HCT116 (cell line): ENCODE data around the gene XKR3. TPM values are rescaled to one million over a fixed set of nuclear protein-coding genes. Genes with fewer than 3 reads are reported as not detected.

Experiments used
- ATAC-seq: fragments of 200-7000 bp; cut with Tn5 transposase; 2 replicates; pipeline ENCODE4 v1.9.1; 2020; ENCODE audit warnings: mild to moderate bottlenecking, moderate library complexity
- BruUV-seq: library from RNA; stranded (reverse); fragments of 400-500 nt; replicated peaks from 2 replicates; lab custom pipeline; 2021; lab: Mats Ljungman, UMichigan
- CTCF ChIA-PET: fragments of 300-600 bp; sonication (Branson Sonifier 250); formaldehyde crosslinking; loops from one replicate; lab custom pipeline; 2021; ENCODE audit warnings: antibody characterized with exemption; lab: Charles Lee
- POLR2A ChIA-PET: fragments of 300-600, 350-600 bp; sonication (Branson Sonifier 250); formaldehyde crosslinking; loops from one replicate; lab custom pipeline; 2021; ENCODE audit warnings: antibody characterized with exemption; lab: Charles Lee
- RAD21 ChIA-PET, 2 experiments: fragments of 300-600 bp; sonication (Branson Sonifier 250); formaldehyde crosslinking; loops; one replicate each; lab custom pipeline; 2023; ENCODE audit warnings: low total read pairs in 2 of 2; ENCODE audit not compliant: uncharacterized antibody in 2 of 2, unreplicated experiment in 2 of 2, low non-redundant PET in 1 of 2; lab: Charles Lee
- DNase-seq: peaks from one replicate; pipeline ENCODE4 v3.0.0-alpha.2; 2010; ENCODE audit warnings: low read depth, low spot score
- H2AFZ ChIP-seq: fragments of 200-600 bp; shearing (Covaris generic), sonication (generic); 2 replicates; pipeline ENCODE4 v1.6.1; 2017; ENCODE audit warnings: low read depth, mixed run types, mixed read lengths, antibody characterized with exemption, low read length; ENCODE audit not compliant: poor library complexity, severe bottlenecking
- H3K27ac ChIP-seq: 2 replicates; pipeline ENCODE4 v1.5.1; 2012; ENCODE audit warnings: low read depth, low read length
- H3K27me3 ChIP-seq: fragments of 200-600 bp; sonication (generic); 2 replicates; pipeline ENCODE4 v1.6.1; 2016; ENCODE audit warnings: mixed run types, low read length, mixed read lengths; ENCODE audit not compliant: insufficient read depth
- H3K36me3 ChIP-seq, 2 experiments: fragments of 200-500 bp in 1 of 2; fragments of 200-600 bp in 1 of 2; sonication (Bioruptor generic) in 1 of 2; sonication (generic) in 1 of 2; 2 replicates each; pipeline versions ENCODE4 v1.5.1 to v1.6.1; 2014 to 2016; ENCODE audit warnings: low read length in 2 of 2, inconsistent platforms in 1 of 2, mixed read lengths in 1 of 2, mixed run types in 1 of 2; ENCODE audit not compliant: insufficient read depth in 2 of 2, control insufficient read depth in 1 of 2
- H3K4me1 ChIP-seq, 2 experiments: fragments of 200-600 bp in 1 of 2; sonication (generic) in 1 of 2; 2 replicates each; pipeline versions ENCODE4 v1.5.1 to v1.6.1; 2012 to 2017; ENCODE audit warnings: low read length in 2 of 2, inconsistent platforms in 1 of 2, mild to moderate bottlenecking in 1 of 2, mixed read lengths in 1 of 2, mixed run types in 1 of 2, moderate library complexity in 1 of 2; ENCODE audit not compliant: insufficient read depth in 2 of 2, control insufficient read depth in 1 of 2
- H3K4me2 ChIP-seq: fragments of 200-600 bp; sonication (generic); 2 replicates; pipeline ENCODE4 v1.6.1; 2017; ENCODE audit warnings: mixed run types, low read length, mixed read lengths
- H3K4me3 ChIP-seq, 2 experiments: fragments of 200-600 bp in 1 of 2; sonication (generic) in 1 of 2; replicated peaks in 1 of 2; 2 replicates each; pipeline ENCODE4 v1.5.1; 2011 to 2016; ENCODE audit warnings: low read length in 2 of 2, control low read depth in 1 of 2, low read depth in 1 of 2, mild to moderate bottlenecking in 1 of 2, mixed read lengths in 1 of 2, mixed run types in 1 of 2
- H3K79me2 ChIP-seq: fragments of 200-600 bp; sonication (generic); 2 replicates; pipeline ENCODE4 v1.6.1; 2017; ENCODE audit warnings: mild to moderate bottlenecking, mixed run types, low read length, moderate library complexity, mixed read lengths; ENCODE audit not compliant: insufficient read depth
- H3K9ac ChIP-seq: fragments of 200-600 bp; sonication (generic); 2 replicates; pipeline ENCODE4 v1.6.1; 2016; ENCODE audit warnings: low read length, mixed read lengths
- H3K9me2 ChIP-seq: fragments of 200-600 bp; sonication (generic), shearing (Covaris generic); 2 replicates; pipeline ENCODE4 v1.6.1; 2017; ENCODE audit warnings: mixed run types, mild to moderate bottlenecking, moderate library complexity; ENCODE audit not compliant: insufficient read depth
- H3K9me3 ChIP-seq, 2 experiments: fragments of 200-500 bp in 1 of 2; fragments of 200-600 bp in 1 of 2; sonication (Bioruptor generic) in 1 of 2; sonication (generic) in 1 of 2; 2 replicates each; pipeline ENCODE4 v1.6.1; 2014 to 2017; ENCODE audit warnings: low read length in 2 of 2, mixed read lengths in 2 of 2, inconsistent platforms in 1 of 2, low read depth in 1 of 2, mild to moderate bottlenecking in 1 of 2, mixed run types in 1 of 2, moderate library complexity in 1 of 2; ENCODE audit not compliant: control insufficient read depth in 1 of 2, insufficient read depth in 1 of 2
- H4K20me1 ChIP-seq: fragments of 200-600 bp; sonication (generic), shearing (Covaris generic); 2 replicates; pipeline ENCODE4 v1.6.1; 2017; ENCODE audit warnings: mixed run types, mild to moderate bottlenecking, moderate library complexity; ENCODE audit not compliant: insufficient read depth
- ATF3 ChIP-seq: IDR thresholded peaks from 2 replicates; pipeline ENCODE4 v1.6.1; 2012
- ELF1 ChIP-seq: IDR thresholded peaks from 2 replicates; pipeline ENCODE4 v1.6.1; 2012; ENCODE audit warnings: low read depth, borderline replicate concordance
- EZH2 ChIP-seq: fragments of 200-600 bp; sonication (generic); IDR thresholded peaks from 2 replicates; pipeline ENCODE4 v1.6.1; 2017; ENCODE audit warnings: antibody characterized with exemption, mixed run types
- JUND ChIP-seq: IDR thresholded peaks from 2 replicates; pipeline ENCODE4 v1.6.1; 2012
- RAD21 ChIP-seq: IDR thresholded peaks from 2 replicates; pipeline ENCODE4 v1.6.1; 2012; ENCODE audit warnings: low read depth, mild to moderate bottlenecking
- SIN3A ChIP-seq: IDR thresholded peaks from 2 replicates; pipeline ENCODE4 v1.6.1; 2012; ENCODE audit warnings: low read depth
- SP1 ChIP-seq: IDR thresholded peaks from 2 replicates; pipeline ENCODE4 v1.6.1; 2012; ENCODE audit warnings: low read depth
- SRF ChIP-seq: IDR thresholded peaks from 2 replicates; pipeline ENCODE4 v1.6.1; 2012; ENCODE audit warnings: low read depth
- TCF7L2 ChIP-seq: IDR thresholded peaks from 2 replicates; pipeline ENCODE4 v1.7.0; 2011; ENCODE audit warnings: borderline replicate concordance, inconsistent platforms; ENCODE audit not compliant: insufficient read depth, insufficient read length; ENCODE audit errors: extremely low read depth
- YY1 ChIP-seq: IDR thresholded peaks from 2 replicates; pipeline ENCODE4 v1.6.1; 2011; ENCODE audit warnings: low read length, low read depth, moderate library complexity, mild to moderate bottlenecking; ENCODE audit not compliant: insufficient replicate concordance; ENCODE audit errors: extremely low read depth
- ZBTB33 ChIP-seq: IDR thresholded peaks from 2 replicates; pipeline ENCODE4 v1.6.1; 2011; ENCODE audit warnings: mild to moderate bottlenecking, low read length, moderate library complexity; ENCODE audit not compliant: insufficient replicate concordance; ENCODE audit errors: extremely low read depth
- ZFX ChIP-seq: fragments of 450-650 bp; IDR thresholded peaks from 2 replicates; pipeline ENCODE4 v1.6.1; 2017
- ZNF274 ChIP-seq: fragments of 200-500 bp; sonication (Bioruptor generic); IDR thresholded peaks from 2 replicates; pipeline ENCODE4 v1.6.1; 2014; ENCODE audit warnings: mild to moderate bottlenecking, low read depth, low read length, inconsistent platforms
- intact Hi-C: fragments of 100-400 bp; cut with micrococcal nuclease; formaldehyde crosslinking; loops from 2 replicates; pipeline ENCODE4 v1.10.0; 2022
- total RNA-seq: library from RNA; stranded (reverse); gene quantifications from one replicate; pipeline ENCODE4 v1.2.1, GENCODE V29; 2021; ENCODE audit not compliant: unreplicated experiment

The XKR3 gene
- total RNA-seq, 1 experiment from 2014 or later = not detected

- TF ChIP-seq ATF3 = no peak
- no peak for TF ChIP-seq RAD21
- TF ChIP-seq ELF1 = no peak
- TF ChIP-seq ZFX = no peak
- TF ChIP-seq SIN3A = no peak
- no peak for TF ChIP-seq TCF7L2
- TF ChIP-seq JUND = no peak
- no peak for TF ChIP-seq ZNF274
- no peak for TF ChIP-seq YY1
- no peak for TF ChIP-seq EZH2
- TF ChIP-seq SRF = no peak
- no peak for TF ChIP-seq SP1
- TF ChIP-seq ZBTB33 = no peak
- no peak for DNase-seq
- intact Hi-C loops = no loop called here
- POLR2A ChIA-PET = no interaction called here
- Histone ChIP-seq H3K9me3 (peaks cover 0 to 6% of the 10 kb centered on the region in 2 experiments; a peak in 1 of 4 replicates), H3K9me2 (no peaks in the 10 kb centered on the region), H3K36me3 (no peaks in the 10 kb centered on the region), H3K9ac (no peak overlapping the region), H2AFZ (no peak overlapping the region), H3K79me2 (no peaks in the 10 kb centered on the region), H4K20me1 (no peaks in the 10 kb centered on the region), H3K27me3 (no peaks in the 10 kb centered on the region), H3K4me1 (no peaks in the 10 kb centered on the region), H3K4me3 (no peak overlapping the region), H3K27ac (no peak overlapping the region), H3K4me2 (no peak overlapping the region)
- RAD21 ChIA-PET = no interaction called here
- no TSS peak for BruUV-seq
- no peak for ATAC-seq
- CTCF ChIA-PET = no interaction called here
These were observed 6.0 kb downstream of the XKR3 start for GRCh38 chr22:16819249-16819648.
